Parathyroid adenoma (tissue), 2 donors: ENCODE results near the gene SLC39A1.

Experiments
- H2AFZ ChIP-seq: fragments of 300-600 bp; sonication (generic); one replicate; pipeline ENCODE4 v1.7.0; 2017; ENCODE audit warnings: antibody characterized with exemption, mild to moderate bottlenecking
- H3K27ac ChIP-seq: fragments of 300-600 bp; sonication (generic); one replicate; pipeline ENCODE4 v1.7.0; 2017
- H3K27me3 ChIP-seq: fragments of 300-600 bp; sonication (generic); one replicate; pipeline ENCODE4 v1.7.0; 2017; ENCODE audit warnings: low read length; ENCODE audit not compliant: control insufficient read depth, insufficient read depth
- H3K36me3 ChIP-seq: fragments of 300-600 bp; sonication (generic); one replicate; pipeline ENCODE4 v1.7.0; 2017; ENCODE audit warnings: low read length; ENCODE audit not compliant: control insufficient read depth, insufficient read depth
- H3K4me1 ChIP-seq: fragments of 300-600 bp; sonication (generic); one replicate; pipeline ENCODE4 v1.7.0; 2017; ENCODE audit warnings: control low read depth
- H3K4me2 ChIP-seq: fragments of 300-600 bp; sonication (generic); one replicate; pipeline ENCODE4 v1.7.0; 2017; ENCODE audit warnings: low read length
- H3K4me3 ChIP-seq: fragments of 300-600 bp; sonication (generic); one replicate; pipeline ENCODE4 v1.7.0; 2017; ENCODE audit warnings: low read depth, low read length
- H3K79me2 ChIP-seq: fragments of 300-600 bp; sonication (generic); one replicate; pipeline ENCODE4 v1.7.0; 2017; ENCODE audit warnings: control low read depth
- H3K9ac ChIP-seq: fragments of 300-600 bp; sonication (generic); one replicate; pipeline ENCODE4 v1.7.0; 2017; ENCODE audit warnings: mild to moderate bottlenecking
- H3K9me3 ChIP-seq: fragments of 300-600 bp; sonication (generic); one replicate; pipeline ENCODE4 v1.7.0; 2017; ENCODE audit warnings: low read length; ENCODE audit not compliant: control insufficient read depth
- CTCF ChIP-seq: fragments of 300-600 bp; sonication (generic); IDR thresholded peaks from one replicate; pipeline ENCODE4 v1.7.0; 2017; ENCODE audit warnings: antibody characterized with exemption, mild to moderate bottlenecking
- donor health status: primary hyperparathyroidism.

SLC39A1 gene

GRCh38 chr1:153995640-153996039 lies 32.3 kb upstream of the SLC39A1 start:
- Histone ChIP-seq H3K4me3 (no peak overlapping the region), H3K36me3 (peaks cover 2% of the 10 kb centered on the region), H3K79me2 (peaks cover 3% of the 10 kb centered on the region), H3K9ac (no peak overlapping the region), H2AFZ (no peak overlapping the region), H3K27ac (no peak overlapping the region), H3K4me2 (no peak overlapping the region), H3K27me3 (no peaks in the 10 kb centered on the region), H3K4me1 (no peaks in the 10 kb centered on the region), H3K9me3 (no peaks in the 10 kb centered on the region)
- TF ChIP-seq CTCF, result no peak

GRCh38 chr1:153995202-153995601 lies 31.9 kb upstream of the SLC39A1 start:
- Histone ChIP-seq H3K27me3 (no peaks in the 10 kb centered on the region), H3K79me2 (peaks cover 3% of the 10 kb centered on the region), H3K4me3 (no peak overlapping the region), H2AFZ (no peak overlapping the region), H3K9ac (no peak overlapping the region), H3K27ac (no peak overlapping the region), H3K9me3 (no peaks in the 10 kb centered on the region), H3K4me2 (no peak overlapping the region), H3K36me3 (peaks cover 2% of the 10 kb centered on the region), H3K4me1 (no peaks in the 10 kb centered on the region)
- TF ChIP-seq CTCF, result no peak

GRCh38 chr1:153991806-153992205 lies 28.5 kb upstream of the SLC39A1 start:
- peaks cover 2% of the 10 kb centered on the region for H3K36me3 ChIP-seq
- H3K27ac ChIP-seq, result no peak overlapping the region
- no peak overlapping the region for H3K9ac ChIP-seq
- no peak for TF ChIP-seq CTCF
- H3K4me3 ChIP-seq, result peak overlapping the region; percentile 95
- H2AFZ ChIP-seq, result no peak overlapping the region
- no peaks in the 10 kb centered on the region for H3K9me3 ChIP-seq
- peaks cover 3% of the 10 kb centered on the region for H3K79me2 ChIP-seq
- no peaks in the 10 kb centered on the region for H3K4me1 ChIP-seq
- no peaks in the 10 kb centered on the region for H3K27me3 ChIP-seq
- peak overlapping the region; percentile 85 for H3K4me2 ChIP-seq

GRCh38 chr1:153991151-153991630 lies 27.9 kb upstream of the SLC39A1 start:
- Histone ChIP-seq H3K4me1 (no peaks in the 10 kb centered on the region), H3K27ac (peak overlapping the region; percentile 95), H3K9me3 (no peaks in the 10 kb centered on the region), H3K9ac (peak overlapping the region; percentile 11), H3K4me3 (peak overlapping the region; percentile 95), H2AFZ (peak overlapping the region; percentile 89), H3K27me3 (no peaks in the 10 kb centered on the region), H3K79me2 (peaks cover 3% of the 10 kb centered on the region), H3K36me3 (peaks cover 2% of the 10 kb centered on the region), H3K4me2 (peak overlapping the region; percentile 85)
- TF ChIP-seq CTCF, result no peak

- no peak for TF ChIP-seq CTCF
- Histone ChIP-seq H3K9ac (peak within 1 kb of the TSS; percentile 11), H3K27ac (peak within 1 kb of the TSS; percentile 95), H3K27me3 (no peaks in the 10 kb centered on the region), H2AFZ (peak within 1 kb of the TSS; percentile 89), H3K4me1 (no peaks in the 10 kb centered on the region), H3K4me3 (peak within 1 kb of the TSS; percentile 95), H3K36me3 (peaks cover 2% of the 10 kb centered on the region), H3K79me2 (peaks cover 3% of the 10 kb centered on the region), H3K9me3 (no peaks in the 10 kb centered on the region), H3K4me2 (peak within 1 kb of the TSS; percentile 85)
Measured at GRCh38 chr1:153990468-153991150, 27.3 kb upstream of the SLC39A1 start, which contains the start of gene RPS27. TSS of gene RPS27 (plus strand) at chr1:153990762. CDS start at chr1:153990797, 35 bp downstream.
